8988T (cell line): ENCODE results near the gene ZBTB42.
"Not testable (repeated sequence)": the region's sequence is repeated elsewhere in the genome, so short reads cannot be mapped to it uniquely, and the experiment has no call there.

ENCODE experiments used
- DNase-seq: peaks from one replicate; pipeline ENCODE4 v3.0.0; 2011

Gene ZBTB42

GRCh38 chr14:104817930-104818713 is 17.2 kb downstream of the ZBTB42 start:
- no peak for DNase-seq

GRCh38 chr14:104818714-104819161 is 17.8 kb downstream of the ZBTB42 start:
- DNase-seq, result no peak

- DNase-seq, result no peak
These were observed 18.5 kb downstream of the ZBTB42 start for GRCh38 chr14:104819361-104819781.

GRCh38 chr14:104820669-104821228 is 19.8 kb downstream of the ZBTB42 start:
- peak; percentile 47 for DNase-seq

- no peak for DNase-seq
These were observed 20.5 kb downstream of the ZBTB42 start for GRCh38 chr14:104821229-104821945.

- DNase-seq, result no peak
These were observed 21.2 kb downstream of the ZBTB42 start for GRCh38 chr14:104821971-104822608.

- no peak for DNase-seq
These were observed 22.1 kb downstream of the ZBTB42 start for GRCh38 chr14:104822821-104823615.

- no peak for DNase-seq
These were observed 23.6 kb downstream of the ZBTB42 start for GRCh38 chr14:104824353-104824997.

GRCh38 chr14:104826189-104826860 is 25.4 kb downstream of the ZBTB42 start:
- peak; percentile 86 for DNase-seq

GRCh38 chr14:104826861-104827176 is 25.9 kb downstream of the ZBTB42 start:
- DNase-seq, result no peak

- peak; percentile 93 for DNase-seq
These were observed 26.5 kb downstream of the ZBTB42 start for GRCh38 chr14:104827177-104828055.

GRCh38 chr14:104830781-104831180 is 29.9 kb downstream of the ZBTB42 start:
- DNase-seq, result no peak

- DNase-seq, result not testable (repeated sequence)
These were observed 35.5 kb downstream of the ZBTB42 start for GRCh38 chr14:104836171-104836935.

GRCh38 chr14:104841730-104842129 is 40.8 kb downstream of the ZBTB42 start:
- no peak for DNase-seq

GRCh38 chr14:104843006-104843405 is 42.1 kb downstream of the ZBTB42 start:
- no peak for DNase-seq

GRCh38 chr14:104843442-104844305 is 42.8 kb downstream of the ZBTB42 start:
- DNase-seq, result no peak

GRCh38 chr14:104844306-104845032 is 43.6 kb downstream of the ZBTB42 start:
- DNase-seq, result no peak
